HG02943 (cell line): ENCODE data around the gene TMOD2.

Source experiments
- ATAC-seq: cut with Tn5 transposase; IDR thresholded peaks from one replicate; pipeline ENCODE4 v1.9.1; 2021; ENCODE audit warnings: mild to moderate bottlenecking, low read depth, moderate library complexity; ENCODE audit not compliant: unreplicated experiment

Gene TMOD2

GRCh38 chr15:51846463-51847230 lies 95.2 kb downstream of the TMOD2 start:
- no peak for ATAC-seq

- ATAC-seq = no peak
These were observed 97.4 kb downstream of the TMOD2 start for GRCh38 chr15:51848811-51849210.

GRCh38 chr15:51849860-51850259 lies 98.5 kb downstream of the TMOD2 start:
- ATAC-seq = no peak

- ATAC-seq = no peak
These were observed 102.6 kb downstream of the TMOD2 start for GRCh38 chr15:51853998-51854397.

- no peak for ATAC-seq
These were observed 104.2 kb downstream of the TMOD2 start for GRCh38 chr15:51855612-51856011.

- no peak for ATAC-seq
These were observed 105.5 kb downstream of the TMOD2 start for GRCh38 chr15:51856714-51857380.

- no peak for ATAC-seq
These were observed 110.4 kb downstream of the TMOD2 start for GRCh38 chr15:51861557-51862359.

- ATAC-seq = no peak
These were observed 111.7 kb downstream of the TMOD2 start for GRCh38 chr15:51863131-51863530.

- ATAC-seq = no peak
These were observed 113.1 kb downstream of the TMOD2 start for GRCh38 chr15:51864408-51865056.

- ATAC-seq = no peak
These were observed 113.9 kb downstream of the TMOD2 start for GRCh38 chr15:51865317-51865716.
